Measurements from ENCODE around the gene FAM114A2.

FAM114A2 gene

GRCh38 chr5:154039458-154039829, 734 bp upstream of the FAM114A2 start:
- Histone ChIP-seq H3K36me3 (ENCODE audit: control insufficient read depth in 2 of 2, insufficient read depth in 1 of 2, low read length in 2 of 2) (peaks cover 0 to 14% of the 10 kb centered on the region in 2 experiments; a peak in 1 of 3 replicates), H3K27ac (ENCODE audit: extremely low read depth, low read depth, low read length) (no peak overlapping the region; the same call in 1 of the 2 replicates), H3K4me1 (ENCODE audit: control insufficient read depth, insufficient read depth, low read length) (peaks cover 7% of the 10 kb centered on the region), H3K9me3 (ENCODE audit: control insufficient read depth, insufficient read depth, low read depth, low read length) (no peaks in the 10 kb centered on the region), H3K4me3 (ENCODE audit: low read depth, low read length) (peak overlapping the region; percentile 55)
- TF ChIP-seq ZNF777 (tag by site-specific recombination; IDR thresholded peaks at IDR 0.05; ENCODE audit: borderline replicate concordance), result no peak
- CTCF ChIA-PET, result interaction anchor here (1.0 to 1.2 kb wide), 2 partner anchors 19 to 65 kb away, joined by 3 to 4 read pairs; no protein-coding TSS in a partner anchor
- POLR2A ChIA-PET, result interaction anchor here (0.7 to 1.7 kb wide), 13 partner anchors 9 to 949 kb away, joined by 3 to 16 read pairs (median 4); partner anchors contain the start of gene GALNT10

- peak overlapping the region; percentile 65 for H3K27ac ChIP-seq (ENCODE audit: extremely low read depth, low read depth, low read length)
- CTCF ChIA-PET, result interaction anchor here (0.6 to 1.2 kb wide), 2 partner anchors 20 to 48 kb away, joined by 3 read pairs; no protein-coding TSS in a partner anchor
- H3K4me1 ChIP-seq (ENCODE audit: control insufficient read depth, insufficient read depth, low read length), result peaks cover 7% of the 10 kb centered on the region
- peak overlapping the region; percentile 55 for H3K4me3 ChIP-seq (ENCODE audit: low read depth, low read length)
- no peaks in the 10 kb centered on the region for H3K9me3 ChIP-seq (ENCODE audit: control insufficient read depth, insufficient read depth, low read depth, low read length)
- POLR2A ChIA-PET, result interaction anchor here (0.5 to 1.7 kb wide), 13 partner anchors 10 to 950 kb away, joined by 3 to 16 read pairs (median 4); partner anchors contain the start of gene GALNT10
- H3K36me3 ChIP-seq (ENCODE audit: control insufficient read depth in 2 of 2, insufficient read depth in 1 of 2, low read length in 2 of 2), result peaks cover 0 to 8% of the 10 kb centered on the region in 2 experiments; a peak in 1 of 3 replicates
- TF ChIP-seq GLIS2 (tag by site-specific recombination; IDR thresholded peaks at IDR 0.05) (no peak), ZNF211 (tag by site-specific recombination; IDR thresholded peaks at IDR 0.05; ENCODE audit: low read depth) (no peak), ZNF148 (tag by site-specific recombination; IDR thresholded peaks at IDR 0.05; ENCODE audit: borderline replicate concordance) (no peak), ZNF132 (tag by site-specific recombination; IDR thresholded peaks at IDR 0.05; ENCODE audit: borderline replicate concordance) (no peak), KLF17 (tag by site-specific recombination; IDR thresholded peaks at IDR 0.05) (0 out of 2 replicates have a peak, but pooled peaks have one; percentile 37), ZNF416 (tag by site-specific recombination; IDR thresholded peaks at IDR 0.05) (no peak), CTCF (tag by site-specific recombination; IDR thresholded peaks at IDR 0.05) (no peak), ZBTB21 (tag by site-specific recombination; IDR thresholded peaks at IDR 0.05) (peak; percentile 16; the same call in 1 of the 2 replicates), ZNF707 (tag by site-specific recombination; IDR thresholded peaks at IDR 0.05) (no peak), ZNF660 (tag by site-specific recombination; IDR thresholded peaks at IDR 0.05) (0 out of 2 replicates have a peak, but pooled peaks have one; percentile 16), PBX3 (CRISPR knock-in tag; IDR thresholded peaks at IDR 0.05) (no peak), MYNN (tag by site-specific recombination; IDR thresholded peaks at IDR 0.05; ENCODE audit: borderline replicate concordance) (0 out of 2 replicates have a peak, but pooled peaks have one; percentile 42), ZNF223 (tag by site-specific recombination; IDR thresholded peaks at IDR 0.05) (no peak), ZBTB11 (tag by site-specific recombination; conservative IDR thresholded peaks at IDR 0.05; ENCODE audit: low read depth) (no peak), ZBTB8A (tag by site-specific recombination; IDR thresholded peaks at IDR 0.05) (no peak), ZNF280C (tag by site-specific recombination; IDR thresholded peaks at IDR 0.05) (no peak), ZNF521 (tag by site-specific recombination; IDR thresholded peaks at IDR 0.05) (no peak), ZNF335 (tag by site-specific recombination; conservative IDR thresholded peaks at IDR 0.05) (no peak), IKZF3 (tag by site-specific recombination; IDR thresholded peaks at IDR 0.05) (no peak), ZNF624 (tag by site-specific recombination; IDR thresholded peaks at IDR 0.05) (no peak), ZNF560 (tag by site-specific recombination; IDR thresholded peaks at IDR 0.05; ENCODE audit: borderline replicate concordance) (no peak)
Measured at GRCh38 chr5:154038261-154038706, 426 bp downstream of the FAM114A2 start.
